Measurements from ENCODE around the gene ARL4C. TPM values are rescaled to one million over a fixed set of nuclear protein-coding genes. Genes with fewer than 3 reads are reported as not detected.

Gene ARL4C
- 100 to 1,000 TPM; 225 to 239 TPM for total RNA-seq
- 100 to 1,000 TPM; 136 to 149 TPM for polyA plus RNA-seq

GRCh38 chr2:234496835-234497593, at the start of gene ARL4C:
ARL4C (minus strand) TSS chr2:234497081; CDS start chr2:234496586, 495 bp downstream.
- peak within 1 kb of the TSS; percentile 78 to 97 for H3K4me3 ChIP-seq (ENCODE audit: low read length in 2 of 2)
- peaks cover 15% of the 10 kb centered on the region for H3K36me3 ChIP-seq (ENCODE audit: insufficient read depth, low read length)
- intact Hi-C loops (cut with micrococcal nuclease) = no loop called here
- no peaks in the 10 kb centered on the region for H3K27me3 ChIP-seq (ENCODE audit: insufficient read depth, low read length)
- peak within 1 kb of the TSS; percentile 95 to 100 (median 98) for H3K4me3 Mint-ChIP-seq
- H3K4me1 Mint-ChIP-seq = peaks cover 30 to 64% (median 38%) of the 10 kb centered on the region in 4 donors
- H3K27ac ChIP-seq (ENCODE audit: low read depth, low read length) = peak within 1 kb of the TSS; percentile 98
- H3K9me3 Mint-ChIP-seq = peaks cover 0 to 15% (median 4%) of the 10 kb centered on the region in 8 donors
- peak; percentile 73 to 84 (median 76) for DNase-seq
- H3K9me3 ChIP-seq (ENCODE audit: control insufficient read depth in 1 of 2, low read length in 2 of 2) = no peaks in the 10 kb centered on the region
- no peaks in the 10 kb centered on the region for H3K27me3 Mint-ChIP-seq
- ChIA-PET CTCF (ENCODE audit: partially characterized antibody) (interaction anchor here (0.8 to 7.8 kb wide), 18 partner anchors 9 to 521 kb away, joined by 3 to 163 read pairs (median 3); no protein-coding TSS in a partner anchor), POLR2A (ENCODE audit: partially characterized antibody) (interaction anchor here (0.8 to 15.2 kb wide), 35 partner anchors 8 to 507 kb away, joined by 3 to 859 read pairs (median 5); no protein-coding TSS in a partner anchor)
- H3K27ac Mint-ChIP-seq = peak within 1 kb of the TSS; percentile 97 to 100 (median 99)
- H3K4me1 ChIP-seq (ENCODE audit: insufficient read depth, low read length) = peaks cover 40% of the 10 kb centered on the region
- peaks cover 38 to 46% of the 10 kb centered on the region in 2 donors for H3K36me3 Mint-ChIP-seq

GRCh38 chr2:234544659-234545611, 48.1 kb upstream of the ARL4C start:
- Histone ChIP-seq H3K36me3 (ENCODE audit: insufficient read depth, low read length) (no peaks in the 10 kb centered on the region), H3K9me3 (ENCODE audit: control insufficient read depth in 1 of 2, low read length in 2 of 2) (no peaks in the 10 kb centered on the region), H3K27me3 (ENCODE audit: insufficient read depth, low read length) (no peaks in the 10 kb centered on the region), H3K4me3 (ENCODE audit: low read length in 2 of 2) (no peak overlapping the region), H3K4me1 (ENCODE audit: insufficient read depth, low read length) (peaks cover 7% of the 10 kb centered on the region), H3K27ac (ENCODE audit: low read depth, low read length) (no peak overlapping the region)
- ChIA-PET CTCF (ENCODE audit: partially characterized antibody) (interaction anchor here (0.6 to 2.8 kb wide), 48 partner anchors 9 to 1201 kb away, joined by 3 to 27 read pairs (median 4); no protein-coding TSS in a partner anchor), POLR2A (ENCODE audit: partially characterized antibody) (interaction anchor here (0.8 kb wide), 1 partner anchor 44 kb away, joined by 3 read pairs; no protein-coding TSS in a partner anchor)
- peak; percentile 61 to 73 (median 69) for DNase-seq
- Mint-ChIP-seq H3K4me3 (no peak overlapping the region), H3K4me1 (peaks cover 2 to 13% (median 4%) of the 10 kb centered on the region in 4 donors), H3K36me3 (no peaks in the 10 kb centered on the region), H3K27me3 (peaks cover 5 to 14% of the 10 kb centered on the region in 2 donors), H3K9me3 (peaks cover 0 to 2% (median 0%) of the 10 kb centered on the region in 8 donors), H3K27ac (peak overlapping the region in 2 of 7 donors; percentile 13 to 53)
- intact Hi-C loops (cut with micrococcal nuclease) = loop anchor here (1.0 kb wide), 2 partner anchors 410 to 569 kb away; no protein-coding TSS in a partner anchor

GRCh38 chr2:234542742-234543141, 45.9 kb upstream of the ARL4C start:
- H3K4me1 Mint-ChIP-seq = peaks cover 2 to 13% (median 4%) of the 10 kb centered on the region in 4 donors
- intact Hi-C loops (cut with micrococcal nuclease) = no loop called here
- H3K27me3 Mint-ChIP-seq = peaks cover 5 to 12% of the 10 kb centered on the region in 2 donors
- DNase-seq = no peak
- H3K27ac Mint-ChIP-seq = no peak overlapping the region
- Histone ChIP-seq H3K36me3 (ENCODE audit: insufficient read depth, low read length) (no peaks in the 10 kb centered on the region), H3K4me1 (ENCODE audit: insufficient read depth, low read length) (peaks cover 7% of the 10 kb centered on the region), H3K9me3 (ENCODE audit: control insufficient read depth in 1 of 2, low read length in 2 of 2) (no peaks in the 10 kb centered on the region), H3K27ac (ENCODE audit: low read depth, low read length) (no peak overlapping the region), H3K4me3 (ENCODE audit: low read length in 2 of 2) (no peak overlapping the region), H3K27me3 (ENCODE audit: insufficient read depth, low read length) (no peaks in the 10 kb centered on the region)
- H3K9me3 Mint-ChIP-seq = peaks cover 0 to 13% (median 5%) of the 10 kb centered on the region in 8 donors
- ChIA-PET POLR2A (ENCODE audit: partially characterized antibody) (no interaction called here), CTCF (ENCODE audit: partially characterized antibody) (interaction anchor here (1.0 to 1.6 kb wide), 2 partner anchors 8 to 13 kb away, joined by 3 to 4 read pairs; no protein-coding TSS in a partner anchor)
- H3K4me3 Mint-ChIP-seq = no peak overlapping the region
- H3K36me3 Mint-ChIP-seq = no peaks in the 10 kb centered on the region

GRCh38 chr2:234537929-234538328, 41.0 kb upstream of the ARL4C start:
- H3K4me3 Mint-ChIP-seq = no peak overlapping the region
- no peaks in the 10 kb centered on the region for H3K36me3 ChIP-seq (ENCODE audit: insufficient read depth, low read length)
- H3K4me1 ChIP-seq (ENCODE audit: insufficient read depth, low read length) = no peaks in the 10 kb centered on the region
- POLR2A ChIA-PET (ENCODE audit: partially characterized antibody) = no interaction called here
- no peak overlapping the region for H3K27ac ChIP-seq (ENCODE audit: low read depth, low read length)
- CTCF ChIA-PET (ENCODE audit: partially characterized antibody) = interaction anchor here (1.4 to 2.1 kb wide), 3 partner anchors 10 to 402 kb away, joined by 4 to 7 read pairs (median 5); no protein-coding TSS in a partner anchor
- H3K4me3 ChIP-seq (ENCODE audit: low read length in 2 of 2) = no peak overlapping the region
- H3K4me1 Mint-ChIP-seq = no peaks in the 10 kb centered on the region
- no peaks in the 10 kb centered on the region for H3K27me3 ChIP-seq (ENCODE audit: insufficient read depth, low read length)
- DNase-seq = no peak
- peaks cover 6 to 10% of the 10 kb centered on the region in 2 donors for H3K27me3 Mint-ChIP-seq
- no peaks in the 10 kb centered on the region for H3K36me3 Mint-ChIP-seq
- intact Hi-C loops (cut with micrococcal nuclease) = no loop called here
- no peak overlapping the region for H3K27ac Mint-ChIP-seq
- no peaks in the 10 kb centered on the region for H3K9me3 ChIP-seq (ENCODE audit: control insufficient read depth in 1 of 2, low read length in 2 of 2)
- H3K9me3 Mint-ChIP-seq = peaks cover 0 to 14% (median 5%) of the 10 kb centered on the region in 8 donors

- no peak overlapping the region for H3K4me3 ChIP-seq (ENCODE audit: low read length in 2 of 2)
- Mint-ChIP-seq H3K4me3 (no peak overlapping the region), H3K27ac (no peak overlapping the region), H3K36me3 (no peaks in the 10 kb centered on the region), H3K4me1 (no peaks in the 10 kb centered on the region), H3K9me3 (peaks cover 0 to 19% (median 7%) of the 10 kb centered on the region in 8 donors), H3K27me3 (peaks cover 8 to 16% of the 10 kb centered on the region in 2 donors)
- ChIA-PET CTCF (ENCODE audit: partially characterized antibody) (interaction anchor here (2.1 to 3.5 kb wide), 2 partner anchors 9 to 401 kb away, joined by 5 to 19 read pairs; no protein-coding TSS in a partner anchor), POLR2A (ENCODE audit: partially characterized antibody) (interaction anchor here (0.5 kb wide), 1 partner anchor 1054 kb away, joined by 3 read pairs; no protein-coding TSS in a partner anchor)
- H3K27me3 ChIP-seq (ENCODE audit: insufficient read depth, low read length) = no peaks in the 10 kb centered on the region
- H3K36me3 ChIP-seq (ENCODE audit: insufficient read depth, low read length) = no peaks in the 10 kb centered on the region
- no peaks in the 10 kb centered on the region for H3K4me1 ChIP-seq (ENCODE audit: insufficient read depth, low read length)
- H3K9me3 ChIP-seq (ENCODE audit: control insufficient read depth in 1 of 2, low read length in 2 of 2) = no peaks in the 10 kb centered on the region
- no peak overlapping the region for H3K27ac ChIP-seq (ENCODE audit: low read depth, low read length)
- intact Hi-C loops (cut with micrococcal nuclease) = no loop called here
- no peak for DNase-seq
Measured at GRCh38 chr2:234536178-234536965, 39.5 kb upstream of the ARL4C start.

GRCh38 chr2:234535464-234535863, 38.6 kb upstream of the ARL4C start:
- Mint-ChIP-seq H3K27me3 (peaks cover 11 to 16% of the 10 kb centered on the region in 2 donors), H3K4me1 (no peaks in the 10 kb centered on the region), H3K4me3 (no peak overlapping the region), H3K27ac (no peak overlapping the region), H3K9me3 (peaks cover 0 to 19% (median 7%) of the 10 kb centered on the region in 8 donors), H3K36me3 (no peaks in the 10 kb centered on the region)
- H3K36me3 ChIP-seq (ENCODE audit: insufficient read depth, low read length) = no peaks in the 10 kb centered on the region
- no peaks in the 10 kb centered on the region for H3K9me3 ChIP-seq (ENCODE audit: control insufficient read depth in 1 of 2, low read length in 2 of 2)
- H3K4me1 ChIP-seq (ENCODE audit: insufficient read depth, low read length) = no peaks in the 10 kb centered on the region
- CTCF ChIA-PET (ENCODE audit: partially characterized antibody) = interaction anchor here (3.5 kb wide), 1 partner anchor 10 kb away, joined by 19 read pairs; no protein-coding TSS in a partner anchor
- intact Hi-C loops (cut with micrococcal nuclease) = no loop called here
- H3K27ac ChIP-seq (ENCODE audit: low read depth, low read length) = no peak overlapping the region
- H3K4me3 ChIP-seq (ENCODE audit: low read length in 2 of 2) = no peak overlapping the region
- no peak for DNase-seq
- no peaks in the 10 kb centered on the region for H3K27me3 ChIP-seq (ENCODE audit: insufficient read depth, low read length)
- POLR2A ChIA-PET (ENCODE audit: partially characterized antibody) = no interaction called here
